ENCODE measurements around the gene CASP6.

CASP6 gene

GRCh38 chr4:109702950-109703663 lies at the start of gene CASP6:
Gene CASP6 (minus strand): TSS chr4:109703445. CDS start chr4:109703395, 50 bp downstream.
- DNase-seq: peak; percentile 81

DNA sequence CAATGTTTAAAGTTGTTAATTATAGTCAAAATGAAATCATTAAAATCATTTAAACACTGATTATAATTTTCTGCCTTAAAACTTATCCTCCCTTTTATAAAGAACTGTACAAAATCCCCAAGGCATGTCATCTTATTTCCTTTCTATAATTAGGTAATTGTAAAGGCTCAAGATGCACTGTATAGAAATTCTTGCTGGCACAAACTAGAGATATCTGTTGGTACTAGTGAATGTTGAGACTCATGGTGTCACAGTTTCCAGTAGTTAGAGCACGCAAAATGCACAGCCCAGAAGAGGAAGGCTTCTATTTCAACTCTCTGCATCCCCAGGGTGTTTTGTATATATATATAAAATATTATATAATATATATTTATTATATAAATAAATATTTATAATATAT lies 49.3 kb upstream of the CASP6 start:
- DNase-seq: peak; percentile 45

DNA sequence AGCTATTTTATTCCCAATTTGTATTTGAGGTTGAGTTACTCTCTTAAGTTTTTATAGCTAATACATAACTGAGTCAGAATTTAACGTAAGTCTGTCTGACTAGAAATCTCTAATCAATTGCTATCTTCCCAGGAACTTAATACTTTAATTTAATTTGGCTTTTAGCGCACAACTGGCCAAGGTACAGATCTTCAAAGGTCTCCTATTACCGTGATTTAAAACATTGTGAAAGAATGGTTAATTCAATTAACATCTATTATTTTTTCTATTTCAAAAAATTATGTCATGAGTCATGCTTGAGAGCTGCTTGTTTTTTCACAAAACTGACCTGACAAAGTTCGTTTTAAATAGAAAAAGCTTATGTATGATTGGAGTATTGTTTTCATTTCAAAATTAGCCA lies 48.6 kb upstream of the CASP6 start:
- DNase-seq: peak; percentile 53

DNA sequence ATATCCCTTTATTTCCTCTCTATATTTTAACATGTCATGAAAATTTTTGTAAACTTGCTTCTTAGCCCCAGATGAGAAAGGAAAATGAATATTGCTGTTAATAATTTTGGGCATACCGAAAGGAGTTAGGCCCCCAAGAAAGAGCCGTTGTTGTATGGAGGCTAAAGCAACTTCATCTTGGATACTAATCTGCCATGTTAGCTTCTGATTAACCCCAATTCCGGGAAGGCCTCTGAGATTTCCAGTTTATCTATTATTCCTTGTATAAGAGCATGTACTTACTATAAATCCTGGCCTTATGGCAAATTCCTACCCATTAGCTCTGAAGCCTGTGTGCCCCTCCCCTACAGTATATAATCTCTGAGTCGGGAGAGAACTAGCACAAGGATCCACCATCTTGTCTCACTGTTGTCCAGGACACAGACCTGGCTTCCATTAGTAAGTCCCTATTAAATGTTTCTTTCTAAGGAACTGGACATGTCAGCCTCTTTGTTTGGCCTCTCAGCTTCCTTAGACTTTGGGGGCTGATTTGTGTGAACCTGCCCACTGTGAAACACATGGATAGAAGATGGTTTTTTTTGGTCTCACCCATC lies 47.5 kb upstream of the CASP6 start:
- peak; percentile 16 for DNase-seq

DNA sequence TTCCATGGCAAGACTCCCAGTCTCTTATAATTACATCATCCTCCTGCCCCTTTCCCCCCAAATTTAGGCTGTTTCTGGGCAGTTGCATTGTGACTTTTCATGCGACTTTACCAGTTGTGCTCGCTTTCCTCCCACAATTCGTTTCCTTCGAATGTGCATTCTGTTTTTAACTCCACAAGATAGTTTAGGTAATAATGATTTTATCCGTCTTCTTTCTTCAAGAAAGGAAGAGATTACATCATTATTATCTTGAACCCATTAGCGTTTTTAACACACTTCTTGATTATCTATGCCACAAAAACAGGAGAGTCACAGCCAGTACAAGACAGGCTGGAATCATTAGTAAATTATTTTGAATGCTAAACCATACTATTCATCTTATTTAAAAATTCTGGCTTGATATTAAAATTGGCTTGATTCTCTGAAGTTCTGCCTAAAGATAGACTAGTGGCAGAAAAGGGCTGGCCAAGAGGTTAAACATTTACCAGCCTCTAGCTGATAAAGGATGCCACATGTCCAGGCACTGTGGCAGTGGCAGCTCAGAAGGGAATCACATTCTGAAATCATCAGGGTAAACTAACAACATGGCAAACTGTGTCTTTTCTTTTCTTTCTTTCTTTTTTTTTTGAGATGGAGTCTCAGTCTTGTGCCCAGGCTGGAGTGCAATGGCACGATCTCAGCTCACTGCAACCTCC lies 46.3 kb upstream of the CASP6 start:
- no peak for DNase-seq

DNA sequence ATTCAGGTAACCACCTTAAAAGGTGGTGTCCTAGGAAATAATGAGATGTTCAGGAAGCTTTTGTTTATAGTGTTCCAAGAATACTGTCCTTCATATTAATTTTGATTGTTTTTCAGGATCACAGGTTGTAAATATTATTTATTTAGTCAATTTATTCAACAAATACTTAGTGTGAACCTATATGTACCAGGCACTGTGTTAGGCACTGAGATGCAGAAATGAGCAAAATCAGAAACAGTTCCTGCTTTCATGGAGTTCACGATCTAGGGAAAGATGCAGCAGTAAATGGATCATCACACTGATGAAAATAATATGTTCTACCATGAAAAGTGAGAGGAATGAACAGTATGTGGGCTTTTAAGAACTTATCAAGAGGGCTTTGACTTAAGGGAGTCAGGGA lies 44.9 kb upstream of the CASP6 start:
- DNase-seq: no peak

GRCh38 chr4:109746728-109747127 lies 43.5 kb upstream of the CASP6 start:
- DNase-seq: no peak

DNA sequence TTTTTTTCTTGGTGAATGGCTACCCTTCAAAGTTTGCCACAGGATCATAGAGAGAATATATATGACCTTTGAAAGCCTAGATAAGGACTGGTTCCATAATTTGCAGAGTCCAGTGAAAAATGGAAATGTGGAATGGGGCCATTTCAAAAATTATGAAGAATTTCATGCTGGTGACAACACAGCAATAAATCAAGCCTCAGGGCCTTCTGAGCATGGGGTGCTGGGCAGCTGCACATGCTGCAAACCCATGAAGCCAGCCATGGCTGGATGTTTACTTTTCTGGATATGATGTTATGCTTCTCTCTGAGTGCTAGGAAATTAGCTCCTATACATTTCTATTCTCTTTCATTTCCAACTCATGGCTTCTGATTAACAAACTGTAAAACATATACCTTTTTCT lies 42.6 kb upstream of the CASP6 start:
- DNase-seq: no peak

DNA sequence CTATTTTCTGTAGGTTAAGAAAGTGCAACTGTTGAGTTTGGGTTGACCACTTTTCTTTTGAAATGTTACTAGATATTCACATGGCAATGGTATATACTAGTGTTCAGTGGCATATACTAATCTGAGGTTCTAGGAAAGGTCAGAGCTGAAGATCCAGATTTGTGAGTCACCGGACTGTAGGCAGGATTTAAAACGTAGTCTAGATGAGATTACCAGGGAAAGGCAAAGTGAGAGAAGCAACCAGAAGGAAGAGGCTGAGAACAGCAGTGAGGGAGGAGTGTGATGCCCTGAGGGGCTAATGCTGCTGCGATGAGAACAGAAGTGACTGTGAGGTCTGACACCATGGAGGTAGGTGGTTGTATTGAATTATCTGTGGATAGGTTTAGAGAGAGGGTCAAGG lies 36.3 kb upstream of the CASP6 start:
- no peak for DNase-seq

- DNase-seq: no peak
These were observed 35.0 kb upstream of the CASP6 start for GRCh38 chr4:109738104-109738872.

DNA sequence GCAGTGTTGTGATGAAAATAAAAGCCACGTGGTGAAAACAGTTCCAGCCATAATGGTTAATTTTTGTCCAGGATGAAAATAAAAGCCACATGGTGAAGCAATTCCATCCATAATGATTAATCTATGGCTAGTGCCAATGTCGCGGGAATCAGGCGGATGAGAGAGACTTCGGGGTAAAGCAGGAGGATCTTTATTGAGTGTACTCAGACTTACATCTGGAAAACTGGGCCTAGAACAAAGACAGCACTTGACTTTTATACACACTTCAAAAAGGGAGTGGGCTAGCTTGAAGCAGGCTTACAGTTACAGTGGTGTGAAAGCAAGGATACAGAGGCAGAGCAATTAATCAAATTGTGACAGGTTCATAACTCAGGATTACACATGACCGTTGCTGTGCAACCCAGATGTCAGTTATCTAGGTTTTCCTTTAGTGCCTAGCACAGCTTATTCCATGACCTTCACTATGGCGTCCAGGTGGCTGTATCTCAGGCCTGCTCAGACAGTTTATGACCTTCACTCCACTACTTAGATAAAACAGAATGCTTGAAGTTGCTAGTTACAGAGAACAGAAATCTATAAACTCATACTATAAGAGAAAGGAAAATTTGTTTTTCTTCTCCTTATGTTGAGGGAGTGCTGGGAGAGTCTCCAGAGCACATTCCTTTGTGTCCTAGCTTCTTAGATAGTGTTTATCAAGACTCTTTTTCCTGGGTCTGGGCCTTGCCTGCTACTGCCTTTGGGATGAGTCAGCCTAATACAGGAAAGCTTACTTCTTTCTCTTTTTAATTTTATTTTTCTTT lies 32.5 kb upstream of the CASP6 start:
- DNase-seq: peak; percentile 84

- DNase-seq: no peak
These were observed 30.5 kb upstream of the CASP6 start for GRCh38 chr4:109733728-109734127.

GRCh38 chr4:109730619-109731545 lies 27.6 kb upstream of the CASP6 start:
- peak; percentile 14 for DNase-seq

GRCh38 chr4:109729718-109730618 lies 26.7 kb upstream of the CASP6 start, which contains the start of gene PLA2G12A:
Gene PLA2G12A (minus strand): TSS chr4:109730070. CDS start chr4:109729809, 261 bp downstream.
- DNase-seq: peak; percentile 81

DNA sequence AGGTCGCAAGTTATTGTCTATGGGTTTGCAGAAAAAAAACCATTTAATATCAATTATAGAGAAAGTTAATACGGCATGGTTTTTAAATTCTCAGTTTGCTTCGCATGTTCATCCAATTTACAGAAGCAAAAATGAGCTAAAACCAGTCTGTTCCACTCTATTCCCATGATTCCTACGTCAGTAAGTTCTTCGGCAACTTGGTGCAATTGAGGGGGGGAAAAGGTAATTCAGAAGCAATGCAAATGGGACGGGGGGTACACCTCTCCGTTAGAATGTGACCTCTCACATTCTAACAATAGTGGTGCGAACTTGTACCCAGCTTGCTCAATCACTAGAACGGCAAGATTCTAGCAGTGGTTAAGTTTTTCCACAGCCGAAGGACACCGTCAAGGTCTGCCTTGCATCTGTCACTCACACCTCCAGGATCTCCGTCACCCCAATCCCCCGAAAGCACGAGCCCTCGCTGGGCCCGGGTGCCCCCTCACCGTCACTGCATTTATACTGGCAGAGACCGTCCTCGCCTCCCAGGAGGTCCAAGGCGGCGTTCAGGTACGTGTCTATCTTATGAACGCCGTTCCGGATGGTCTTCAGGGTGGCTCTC lies 26.0 kb upstream of the CASP6 start:
- peak; percentile 40 for DNase-seq

DNA sequence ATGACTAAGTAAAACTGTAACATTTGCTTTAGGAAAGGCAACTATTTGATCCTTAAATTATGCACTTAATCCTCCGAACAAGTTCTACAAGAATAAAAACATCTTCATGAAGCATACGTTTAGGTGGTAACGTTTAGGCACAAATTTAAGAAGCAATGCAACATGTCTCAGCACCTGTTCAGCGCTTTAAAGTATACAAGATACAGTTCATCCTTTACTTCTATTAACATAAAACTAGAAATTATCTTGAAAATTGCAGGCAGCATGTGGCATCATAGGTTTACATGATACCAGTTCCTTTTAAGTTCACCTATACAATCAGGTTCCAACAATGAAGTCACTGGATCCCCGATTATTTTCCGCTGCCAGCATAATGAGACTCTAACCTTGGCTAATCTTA lies 25.1 kb upstream of the CASP6 start:
- DNase-seq: peak; percentile 29

DNA sequence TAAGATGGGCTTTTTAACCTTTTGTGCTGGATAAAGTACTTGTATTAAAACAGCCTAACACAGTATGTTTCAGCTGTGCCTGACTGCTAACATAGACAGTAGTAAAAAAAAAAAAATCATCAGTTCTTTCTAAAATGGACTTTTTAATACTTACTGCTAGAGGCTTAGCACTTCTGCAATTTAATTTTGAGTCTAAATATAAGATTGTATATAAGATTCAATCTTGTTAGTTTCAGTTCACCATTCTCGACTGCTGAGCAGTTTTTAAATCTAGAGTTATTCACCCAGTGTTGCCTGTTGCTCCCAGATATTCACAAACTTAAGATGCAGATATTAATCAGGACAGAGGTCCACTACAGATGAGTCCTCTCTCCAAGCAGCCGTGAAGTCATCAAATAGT lies 19.9 kb upstream of the CASP6 start:
- no peak for DNase-seq

DNA sequence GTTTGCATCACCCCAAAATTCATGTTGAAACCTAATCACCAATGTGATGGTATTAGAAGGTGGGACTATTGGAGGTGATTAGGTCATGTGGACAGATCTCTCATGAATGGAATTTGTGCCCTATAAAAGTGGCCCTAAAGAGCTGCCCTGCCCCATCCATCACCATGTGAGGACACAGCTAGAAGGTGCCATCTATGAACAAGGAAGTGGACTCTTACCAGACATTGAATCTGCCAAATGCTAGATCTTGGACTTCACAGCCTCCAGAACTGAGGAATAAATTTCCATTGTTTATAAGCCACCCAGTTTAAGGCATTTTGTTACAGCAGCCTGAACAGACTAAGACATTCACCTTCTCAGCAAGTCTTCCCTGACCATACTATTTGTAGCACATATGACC lies 19.1 kb upstream of the CASP6 start:
- no peak for DNase-seq

DNA sequence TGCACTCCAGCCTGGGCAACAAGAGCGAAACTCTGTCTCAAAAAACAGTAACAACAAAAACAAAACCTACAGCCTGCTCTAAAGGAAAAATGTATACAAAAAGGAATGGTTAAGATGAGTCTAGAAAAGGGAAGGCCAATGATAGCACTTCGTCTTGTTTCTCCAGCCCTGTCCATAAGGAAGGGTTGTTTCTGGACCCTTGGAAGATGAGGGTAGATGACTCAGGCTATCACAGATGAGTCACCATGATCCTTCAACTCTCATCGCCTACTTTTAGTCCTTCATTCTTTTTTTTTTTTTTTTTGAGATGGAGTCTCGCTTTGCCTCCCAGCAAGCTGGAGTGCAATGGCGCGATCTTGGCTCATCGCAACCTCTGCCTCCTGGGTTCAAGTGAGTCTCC lies 17.8 kb upstream of the CASP6 start:
- no peak for DNase-seq

GRCh38 chr4:109719604-109720003 lies 16.4 kb upstream of the CASP6 start:
- no peak for DNase-seq

Data from NCI-H82 (cell line).